CD4-positive, alpha-beta T cell treated with Interleukin-4 for 1 hour (primary cell): ENCODE results near the gene SLFNL1.

Experiments used
- DNase-seq, 2 donors: peaks; one replicate each; pipeline ENCODE4 v3.0.0-alpha.2; 2020 to 2022

The SLFNL1 gene

GRCh38 chr1:40985875-40986274 is 35.6 kb downstream of the SLFNL1 start:
- DNase-seq, result no peak

GRCh38 chr1:40985161-40985560 is 36.4 kb downstream of the SLFNL1 start:
- no peak for DNase-seq

GRCh38 chr1:40984531-40984930 is 37.0 kb downstream of the SLFNL1 start:
- DNase-seq, result no peak

GRCh38 chr1:40984066-40984465 is 37.5 kb downstream of the SLFNL1 start:
- DNase-seq, result no peak

GRCh38 chr1:40983286-40983685 is 38.2 kb downstream of the SLFNL1 start:
- no peak for DNase-seq

GRCh38 chr1:40982721-40983120 is 38.8 kb downstream of the SLFNL1 start:
- DNase-seq, result no peak

GRCh38 chr1:40981691-40982448 is 39.7 kb downstream of the SLFNL1 start:
- DNase-seq, result no peak

- DNase-seq, result peak; percentile 53 to 63
Measured at GRCh38 chr1:40980453-40981121, 40.9 kb downstream of the SLFNL1 start.

- DNase-seq, result no peak
Measured at GRCh38 chr1:40980068-40980452, 41.5 kb downstream of the SLFNL1 start.

GRCh38 chr1:40979241-40980067 is 42.1 kb downstream of the SLFNL1 start, which contains the start of gene CTPS1:
Gene CTPS1, plus strand, starts transcription at chr1:40979696. Its CDS starts 3,595 bp downstream, at chr1:40983291.
- DNase-seq, result peak; percentile 94 to 96

- DNase-seq, result no peak
Measured at GRCh38 chr1:40978886-40979240, 42.7 kb downstream of the SLFNL1 start.

- DNase-seq, result no peak
Measured at GRCh38 chr1:40977716-40978115, 43.8 kb downstream of the SLFNL1 start.

GRCh38 chr1:40976952-40977690 is 44.4 kb downstream of the SLFNL1 start:
- DNase-seq, result no peak

GRCh38 chr1:40974945-40975344 is 46.6 kb downstream of the SLFNL1 start:
- no peak for DNase-seq

- DNase-seq, result no peak
Measured at GRCh38 chr1:40973912-40974311, 47.6 kb downstream of the SLFNL1 start.

- DNase-seq, result no peak
Measured at GRCh38 chr1:40971966-40972365, 49.6 kb downstream of the SLFNL1 start.

- DNase-seq, result no peak
Measured at GRCh38 chr1:40969445-40969844, 52.1 kb downstream of the SLFNL1 start.

- DNase-seq, result no peak
Measured at GRCh38 chr1:40966417-40966816, 55.1 kb downstream of the SLFNL1 start.
